HepG2 (cell line): Measurements from ENCODE around the gene POLR2H. TPM values are rescaled to one million over a fixed set of nuclear protein-coding genes. Genes with fewer than 3 reads are reported as not detected.

Experiments
- ETV5 ChIP-seq: IDR thresholded peaks from 2 replicates; pipeline ENCODE4 v1.6.1; 2018; ENCODE audit warnings: missing biosample characterization, missing genetic modification reagents, inconsistent platforms, borderline replicate concordance
- MTA1 ChIP-seq: sonication (generic); formaldehyde crosslinking; IDR thresholded peaks from 2 replicates; pipeline ENCODE4 v1.4.0; 2020; ENCODE audit warnings: missing genetic modification reagents, mild to moderate bottlenecking, borderline replicate concordance
- NR2F6 ChIP-seq, 2 experiments: IDR thresholded peaks; 2 replicates each; pipeline ENCODE4 v1.6.1; 2016; ENCODE audit warnings: antibody characterized with exemption in 1 of 2, mild to moderate bottlenecking in 1 of 2
- POLR2G ChIP-seq: fragments of 200-400 bp; formaldehyde crosslinking; IDR thresholded peaks from 2 replicates; pipeline ENCODE4 v1.6.1; 2018; ENCODE audit warnings: mild to moderate bottlenecking, low read depth, low read length, moderate library complexity
- TAF15 ChIP-seq: fragments of 200-400 bp; formaldehyde crosslinking; IDR thresholded peaks from one replicate; pipeline ENCODE4 v1.6.1; 2018; ENCODE audit warnings: mild to moderate bottlenecking, low read depth, low read length; ENCODE audit not compliant: poor library complexity, severe bottlenecking
- THYN1 ChIP-seq: sonication (generic); formaldehyde crosslinking; IDR thresholded peaks from 2 replicates; pipeline ENCODE4 v1.8.1; 2023; ENCODE audit warnings: low read depth, mild to moderate bottlenecking, moderate library complexity, missing genetic modification reagents, borderline replicate concordance
- ZNF558 ChIP-seq: sonication (generic); formaldehyde crosslinking; IDR thresholded peaks from 2 replicates; pipeline ENCODE4 v1.9.0; 2022; ENCODE audit warnings: mild to moderate bottlenecking, missing genetic modification reagents, borderline replicate concordance
- ZNF879 ChIP-seq: sonication (generic); formaldehyde crosslinking; IDR thresholded peaks from 2 replicates; pipeline ENCODE4 v1.8.1; 2023; ENCODE audit warnings: missing genetic modification reagents
- polyA plus RNA-seq, 8 experiments: library from polyadenylated mRNA; depleted of rRNA in 3 of 8; stranded (reverse) in 7 of 8; unstranded in 1 of 8; fragments of >200 nt; fragmentation: Illumina TruSeq in 4 of 8; extraction: Trizol in 4 of 8; gene quantifications; 2 replicates each; pipeline versions ENCODE4 v1.2.1 to v1.2.3, GENCODE V29; 2011 to 2016; ENCODE audit warnings: low read depth in 4 of 8, missing spikeins in 1 of 8, mixed read lengths in 1 of 8; ENCODE audit not compliant: insufficient read depth in 1 of 8
- total RNA-seq, 5 experiments: library from RNA; depleted of rRNA; stranded (reverse); fragments of >200 nt; fragmentation: Illumina TruSeq; extraction: Trizol; gene quantifications; 2 replicates each; pipeline ENCODE4 v1.2.3, GENCODE V29; 2016; ENCODE audit warnings: low read depth in 1 of 5
- TF ChIP-seq, protein P1 (sequence below), 2 experiments: sonication (generic) in 1 of 2; formaldehyde crosslinking in 1 of 2; IDR thresholded peaks; 2 replicates each; pipeline versions ENCODE4 v1.4.0 to v1.6.1; 2016 to 2020; ENCODE audit warnings: borderline replicate concordance in 1 of 2, low read depth in 1 of 2, mild to moderate bottlenecking in 1 of 2, missing genetic modification reagents in 1 of 2
- TF ChIP-seq, protein P2 (sequence below): sonication (generic); formaldehyde crosslinking; IDR thresholded peaks from 2 replicates; pipeline ENCODE4 v1.5.0; 2020; ENCODE audit warnings: mild to moderate bottlenecking, missing genetic modification reagents, moderate library complexity
- TF ChIP-seq, protein P3 (sequence below): sonication (generic); formaldehyde crosslinking; IDR thresholded peaks from 2 replicates; pipeline ENCODE4 v1.4.0; 2020; ENCODE audit warnings: mild to moderate bottlenecking, missing genetic modification reagents
- TF ChIP-seq, protein P4 (sequence below): sonication (generic); formaldehyde crosslinking; IDR thresholded peaks from 2 replicates; pipeline ENCODE4 v1.4.0; 2020; ENCODE audit warnings: mild to moderate bottlenecking, missing genetic modification reagents

The POLR2H gene
- total and polyA plus RNA-seq, 2 of the 13 experiments (the other 11 are each of a cell fraction or from before 2014, with no cell fraction given), result 118 to 194 TPM

DNA sequence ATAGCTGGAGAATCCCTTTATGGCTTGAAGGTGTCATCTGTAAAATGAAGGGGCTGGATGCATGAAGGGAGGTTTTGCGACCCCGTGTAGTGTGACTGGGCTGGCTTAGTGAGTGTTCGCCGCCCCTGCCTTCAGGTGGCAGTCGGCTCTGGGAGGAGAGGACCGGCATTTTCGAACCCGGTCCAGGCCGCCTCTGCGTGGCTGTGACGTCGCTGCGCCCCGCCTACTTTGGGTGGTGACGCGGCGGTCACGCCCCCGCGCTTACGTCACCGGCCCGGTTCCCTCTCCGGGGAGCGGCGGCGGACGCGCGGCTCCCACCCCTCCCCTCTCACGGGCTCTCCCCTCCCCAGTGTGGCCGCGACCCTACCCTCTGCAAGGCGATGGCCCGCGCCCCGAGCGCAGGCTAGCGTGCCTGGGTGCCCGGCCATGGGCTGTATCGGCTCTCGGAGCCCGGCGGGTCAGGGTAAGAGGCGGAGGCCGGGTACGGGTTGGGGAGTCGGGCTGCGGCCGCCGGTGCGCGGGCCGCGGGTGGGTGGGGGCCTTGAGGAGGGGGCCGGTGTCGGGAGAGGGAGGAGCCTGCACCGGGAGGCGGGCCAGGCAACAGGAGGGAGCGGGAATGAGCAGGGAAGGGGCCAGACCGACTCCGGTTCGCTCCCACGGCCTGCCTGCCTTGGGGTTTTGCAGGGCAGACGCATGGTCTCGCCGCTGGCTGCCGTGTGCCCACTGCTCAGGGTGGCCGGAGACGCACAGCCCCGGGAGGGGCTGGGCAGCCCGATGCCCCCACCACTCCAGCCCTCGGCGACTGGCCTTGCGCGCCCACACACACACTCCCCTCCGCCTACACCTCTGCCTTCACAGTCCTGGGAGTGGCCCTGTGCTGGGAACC, 25.6 kb upstream of the POLR2H start (continued):
- TF ChIP-seq TAF15 (peak; percentile 57), ZNF879 (CRISPR knock-in tag) (0 out of 2 replicates have a peak, but pooled peaks have one; percentile 47), ETV5 (CRISPR knock-in tag) (no peak), MTA1 (peak; percentile 37; the same call in 1 of the 2 replicates), POLR2G (peak; percentile 86), THYN1 (peak; percentile 19; the same call in 1 of the 2 replicates), ZNF558 (CRISPR knock-in tag) (no peak), NR2F6 (IDR thresholded peaks at IDR 0.05) (no peak), NR2F6 (CRISPR knock-in tag; IDR thresholded peaks at IDR 0.05) (peak; percentile 6; the same call in 1 of the 2 replicates)
- TF ChIP-seq, protein P1, sequence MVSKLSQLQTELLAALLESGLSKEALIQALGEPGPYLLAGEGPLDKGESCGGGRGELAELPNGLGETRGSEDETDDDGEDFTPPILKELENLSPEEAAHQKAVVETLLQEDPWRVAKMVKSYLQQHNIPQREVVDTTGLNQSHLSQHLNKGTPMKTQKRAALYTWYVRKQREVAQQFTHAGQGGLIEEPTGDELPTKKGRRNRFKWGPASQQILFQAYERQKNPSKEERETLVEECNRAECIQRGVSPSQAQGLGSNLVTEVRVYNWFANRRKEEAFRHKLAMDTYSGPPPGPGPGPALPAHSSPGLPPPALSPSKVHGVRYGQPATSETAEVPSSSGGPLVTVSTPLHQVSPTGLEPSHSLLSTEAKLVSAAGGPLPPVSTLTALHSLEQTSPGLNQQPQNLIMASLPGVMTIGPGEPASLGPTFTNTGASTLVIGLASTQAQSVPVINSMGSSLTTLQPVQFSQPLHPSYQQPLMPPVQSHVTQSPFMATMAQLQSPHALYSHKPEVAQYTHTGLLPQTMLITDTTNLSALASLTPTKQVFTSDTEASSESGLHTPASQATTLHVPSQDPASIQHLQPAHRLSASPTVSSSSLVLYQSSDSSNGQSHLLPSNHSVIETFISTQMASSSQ (IDR thresholded peaks at IDR 0.05; ENCODE audit: low read depth), result no peak
- TF ChIP-seq, protein P1 (CRISPR knock-in tag; IDR thresholded peaks at IDR 0.05; ENCODE audit: borderline replicate concordance), result peak; percentile 36; the same call in 1 of the 2 replicates
- TF ChIP-seq, protein P2, sequence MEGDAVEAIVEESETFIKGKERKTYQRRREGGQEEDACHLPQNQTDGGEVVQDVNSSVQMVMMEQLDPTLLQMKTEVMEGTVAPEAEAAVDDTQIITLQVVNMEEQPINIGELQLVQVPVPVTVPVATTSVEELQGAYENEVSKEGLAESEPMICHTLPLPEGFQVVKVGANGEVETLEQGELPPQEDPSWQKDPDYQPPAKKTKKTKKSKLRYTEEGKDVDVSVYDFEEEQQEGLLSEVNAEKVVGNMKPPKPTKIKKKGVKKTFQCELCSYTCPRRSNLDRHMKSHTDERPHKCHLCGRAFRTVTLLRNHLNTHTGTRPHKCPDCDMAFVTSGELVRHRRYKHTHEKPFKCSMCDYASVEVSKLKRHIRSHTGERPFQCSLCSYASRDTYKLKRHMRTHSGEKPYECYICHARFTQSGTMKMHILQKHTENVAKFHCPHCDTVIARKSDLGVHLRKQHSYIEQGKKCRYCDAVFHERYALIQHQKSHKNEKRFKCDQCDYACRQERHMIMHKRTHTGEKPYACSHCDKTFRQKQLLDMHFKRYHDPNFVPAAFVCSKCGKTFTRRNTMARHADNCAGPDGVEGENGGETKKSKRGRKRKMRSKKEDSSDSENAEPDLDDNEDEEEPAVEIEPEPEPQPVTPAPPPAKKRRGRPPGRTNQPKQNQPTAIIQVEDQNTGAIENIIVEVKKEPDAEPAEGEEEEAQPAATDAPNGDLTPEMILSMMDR (CRISPR knock-in tag), result peak; percentile 46
- TF ChIP-seq, protein P3, sequence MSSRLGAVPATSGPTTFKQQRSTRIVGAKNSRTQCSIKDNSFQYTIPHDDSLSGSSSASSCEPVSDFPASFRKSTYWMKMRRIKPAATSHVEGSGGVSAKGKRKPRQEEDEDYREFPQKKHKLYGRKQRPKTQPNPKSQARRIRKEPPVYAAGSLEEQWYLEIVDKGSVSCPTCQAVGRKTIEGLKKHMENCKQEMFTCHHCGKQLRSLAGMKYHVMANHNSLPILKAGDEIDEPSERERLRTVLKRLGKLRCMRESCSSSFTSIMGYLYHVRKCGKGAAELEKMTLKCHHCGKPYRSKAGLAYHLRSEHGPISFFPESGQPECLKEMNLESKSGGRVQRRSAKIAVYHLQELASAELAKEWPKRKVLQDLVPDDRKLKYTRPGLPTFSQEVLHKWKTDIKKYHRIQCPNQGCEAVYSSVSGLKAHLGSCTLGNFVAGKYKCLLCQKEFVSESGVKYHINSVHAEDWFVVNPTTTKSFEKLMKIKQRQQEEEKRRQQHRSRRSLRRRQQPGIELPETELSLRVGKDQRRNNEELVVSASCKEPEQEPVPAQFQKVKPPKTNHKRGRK (CRISPR knock-in tag), result 0 out of 2 replicates have a peak, but pooled peaks have one; percentile 36
- TF ChIP-seq, protein P4, sequence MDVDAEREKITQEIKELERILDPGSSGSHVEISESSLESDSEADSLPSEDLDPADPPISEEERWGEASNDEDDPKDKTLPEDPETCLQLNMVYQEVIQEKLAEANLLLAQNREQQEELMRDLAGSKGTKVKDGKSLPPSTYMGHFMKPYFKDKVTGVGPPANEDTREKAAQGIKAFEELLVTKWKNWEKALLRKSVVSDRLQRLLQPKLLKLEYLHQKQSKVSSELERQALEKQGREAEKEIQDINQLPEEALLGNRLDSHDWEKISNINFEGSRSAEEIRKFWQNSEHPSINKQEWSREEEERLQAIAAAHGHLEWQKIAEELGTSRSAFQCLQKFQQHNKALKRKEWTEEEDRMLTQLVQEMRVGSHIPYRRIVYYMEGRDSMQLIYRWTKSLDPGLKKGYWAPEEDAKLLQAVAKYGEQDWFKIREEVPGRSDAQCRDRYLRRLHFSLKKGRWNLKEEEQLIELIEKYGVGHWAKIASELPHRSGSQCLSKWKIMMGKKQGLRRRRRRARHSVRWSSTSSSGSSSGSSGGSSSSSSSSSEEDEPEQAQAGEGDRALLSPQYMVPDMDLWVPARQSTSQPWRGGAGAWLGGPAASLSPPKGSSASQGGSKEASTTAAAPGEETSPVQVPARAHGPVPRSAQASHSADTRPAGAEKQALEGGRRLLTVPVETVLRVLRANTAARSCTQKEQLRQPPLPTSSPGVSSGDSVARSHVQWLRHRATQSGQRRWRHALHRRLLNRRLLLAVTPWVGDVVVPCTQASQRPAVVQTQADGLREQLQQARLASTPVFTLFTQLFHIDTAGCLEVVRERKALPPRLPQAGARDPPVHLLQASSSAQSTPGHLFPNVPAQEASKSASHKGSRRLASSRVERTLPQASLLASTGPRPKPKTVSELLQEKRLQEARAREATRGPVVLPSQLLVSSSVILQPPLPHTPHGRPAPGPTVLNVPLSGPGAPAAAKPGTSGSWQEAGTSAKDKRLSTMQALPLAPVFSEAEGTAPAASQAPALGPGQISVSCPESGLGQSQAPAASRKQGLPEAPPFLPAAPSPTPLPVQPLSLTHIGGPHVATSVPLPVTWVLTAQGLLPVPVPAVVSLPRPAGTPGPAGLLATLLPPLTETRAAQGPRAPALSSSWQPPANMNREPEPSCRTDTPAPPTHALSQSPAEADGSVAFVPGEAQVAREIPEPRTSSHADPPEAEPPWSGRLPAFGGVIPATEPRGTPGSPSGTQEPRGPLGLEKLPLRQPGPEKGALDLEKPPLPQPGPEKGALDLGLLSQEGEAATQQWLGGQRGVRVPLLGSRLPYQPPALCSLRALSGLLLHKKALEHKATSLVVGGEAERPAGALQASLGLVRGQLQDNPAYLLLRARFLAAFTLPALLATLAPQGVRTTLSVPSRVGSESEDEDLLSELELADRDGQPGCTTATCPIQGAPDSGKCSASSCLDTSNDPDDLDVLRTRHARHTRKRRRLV, result no peak
